HepG2 (cell line): ENCODE results near the gene AHCTF1. TPM values are rescaled to one million over a fixed set of nuclear protein-coding genes. Genes with fewer than 3 reads are reported as not detected.

Source experiments
- ATAC-seq: fragments of 200-7000 bp; cut with Tn5 transposase; 3 replicates; pipeline ENCODE4 v1.9.1; 2020; ENCODE audit warnings: mild to moderate bottlenecking, moderate library complexity
- BruUV-seq: library from RNA; stranded (reverse); fragments of 400-500 nt; replicated peaks from 2 replicates; lab custom pipeline; 2021; lab: Mats Ljungman, UMichigan
- CTCF ChIA-PET: fragments of 300-600 bp; formaldehyde crosslinking; extraction: SDS; loops from one replicate; lab custom pipeline; 2021; ENCODE audit warnings: low total read pairs, inconsistent platforms, low intra/inter-chr PET ratio; lab: Yijun Ruan, JAX
- POLR2A ChIA-PET: fragments of 350-600 bp; sonication (Branson Sonifier 250); formaldehyde crosslinking; loops from one replicate; lab custom pipeline; 2020; ENCODE audit warnings: antibody characterized with exemption, inconsistent platforms; lab: Yijun Ruan, JAX
- DNase-seq: peaks from one replicate; pipeline ENCODE4 v3.0.0-alpha.2; 2015; ENCODE audit warnings: low spot score
- FAIRE-seq: peaks from 3 replicates; lab custom pipeline; 2011; peaks lifted over from hg19 to GRCh38; lab: Jason Lieb, UNC
- H2AFZ ChIP-seq: one replicate; pipeline ENCODE4 v1.6.1; 2011; ENCODE audit warnings: low read length, inconsistent platforms
- H3K27ac ChIP-seq: fragments of 300-600 bp; 3 replicates; pipeline ENCODE4 v1.8.0; 2011; ENCODE audit warnings: mixed run types, mild to moderate bottlenecking, mixed read lengths, low read length, inconsistent platforms; ENCODE audit not compliant: insufficient read depth; ENCODE audit errors: extremely low read length
- H3K27me3 ChIP-seq, 2 experiments: fragments of 200-600 bp in 1 of 2; 2 replicates in 1 of 2; 3 replicates in 1 of 2; pipeline versions ENCODE4 v1.6.0 to v1.8.0; 2011; ENCODE audit warnings: low read length in 2 of 2, mild to moderate bottlenecking in 2 of 2, moderate library complexity in 2 of 2, inconsistent platforms in 1 of 2; ENCODE audit not compliant: insufficient read depth in 2 of 2, control insufficient read depth in 1 of 2
- H3K36me3 ChIP-seq, 2 experiments: fragments of 200-600 bp in 1 of 2; replicated peaks in 1 of 2; 2 replicates in 1 of 2; 3 replicates in 1 of 2; pipeline versions ENCODE4 v1.5.1 to v1.8.0; 2011; ENCODE audit warnings: low read length in 2 of 2, inconsistent platforms in 1 of 2; ENCODE audit not compliant: insufficient read depth in 2 of 2, control insufficient read depth in 1 of 2
- H3K4me1 ChIP-seq: 2 replicates; pipeline ENCODE4 v1.5.1; 2012; ENCODE audit warnings: low read length, inconsistent platforms; ENCODE audit not compliant: insufficient read depth
- H3K4me2 ChIP-seq: 2 replicates; pipeline ENCODE4 v1.6.0; 2011; ENCODE audit warnings: low read depth, low read length, inconsistent platforms
- H3K4me3 ChIP-seq, 3 experiments: fragments of 200-600 bp in 1 of 3; sonication (generic), shearing (Covaris generic) in 1 of 3; replicated peaks in 1 of 3; 2 replicates each; pipeline ENCODE4 v1.5.1; 2011 to 2016; ENCODE audit warnings: low read length in 3 of 3, inconsistent platforms in 2 of 3, low read depth in 2 of 3, mild to moderate bottlenecking in 2 of 3, control low read depth in 1 of 3, mixed read lengths in 1 of 3; ENCODE audit not compliant: insufficient read depth in 1 of 3
- H3K79me2 ChIP-seq: one replicate; pipeline ENCODE4 v1.6.1; 2011; ENCODE audit warnings: low read length, inconsistent platforms; ENCODE audit not compliant: insufficient read depth
- H3K9ac ChIP-seq: 2 replicates; pipeline ENCODE4 v1.6.0; 2011; ENCODE audit warnings: mild to moderate bottlenecking, low read depth, low read length, inconsistent platforms; ENCODE audit not compliant: insufficient read depth
- H3K9me3 ChIP-seq: 2 replicates; pipeline ENCODE4 v1.5.1; 2012; ENCODE audit warnings: mild to moderate bottlenecking, low read length
- H4K20me1 ChIP-seq: 2 replicates; pipeline ENCODE4 v1.6.0; 2011; ENCODE audit warnings: inconsistent platforms, mild to moderate bottlenecking, low read length, moderate library complexity; ENCODE audit not compliant: insufficient read depth
- FOXP1 ChIP-seq, 2 experiments: fragments of 450-650 bp in 1 of 2; IDR thresholded peaks; 2 replicates each; pipeline ENCODE4 v1.6.1; 2017 to 2018; ENCODE audit warnings: antibody characterized with exemption in 1 of 2
- HNRNPH1 ChIP-seq: fragments of 200-400 bp; formaldehyde crosslinking; optimal IDR thresholded peaks from 2 replicates; pipeline ENCODE3; 2017; ENCODE audit warnings: mild to moderate bottlenecking, low read depth, low read length
- U2AF1 ChIP-seq: fragments of 200-400 bp; formaldehyde crosslinking; optimal IDR thresholded peaks from 2 replicates; pipeline ENCODE3; 2017; ENCODE audit warnings: mild to moderate bottlenecking, low read depth, low read length
- ZNF7 ChIP-seq: IDR thresholded peaks from 2 replicates; pipeline ENCODE4 v1.6.1; 2016; ENCODE audit warnings: missing biosample characterization, missing genetic modification reagents
- ZNF768 ChIP-seq: sonication (generic); formaldehyde crosslinking; IDR thresholded peaks from 2 replicates; pipeline ENCODE4 v1.4.0; 2020; ENCODE audit warnings: missing genetic modification reagents
- WGBS: methylation state at CpG from one replicate; pipeline ENCODE4 v1.1.6; 2017; ENCODE audit warnings: low lambda C conversion rate; 5-methylcytosine and 5-hydroxymethylcytosine counted together
- in situ Hi-C: cut with HindIII; loops from 2 replicates; pipeline ENCODE4 v1.10.0; 2017; ENCODE audit warnings: low pct_unique_long_range_greater_than_20kb; ENCODE audit not compliant: extremely low pct_ligation_motif_present
- intact Hi-C: fragments of 100-400 bp; cut with micrococcal nuclease; formaldehyde crosslinking; loops from one replicate; pipeline ENCODE4 v1.10.0; 2022; ENCODE audit not compliant: unreplicated experiment
- polyA plus RNA-seq, 8 experiments: library from polyadenylated mRNA; depleted of rRNA in 3 of 8; stranded (reverse) in 7 of 8; unstranded in 1 of 8; fragments of >200 nt; fragmentation: Illumina TruSeq in 4 of 8; extraction: Trizol in 4 of 8; gene quantifications; 2 replicates each; pipeline versions ENCODE4 v1.2.1 to v1.2.3, GENCODE V29; 2011 to 2016; ENCODE audit warnings: low read depth in 4 of 8, missing spikeins in 1 of 8, mixed read lengths in 1 of 8; ENCODE audit not compliant: insufficient read depth in 1 of 8
- total RNA-seq, 5 experiments: library from RNA; depleted of rRNA; stranded (reverse); fragments of >200 nt; fragmentation: Illumina TruSeq; extraction: Trizol; gene quantifications; 2 replicates each; pipeline ENCODE4 v1.2.3, GENCODE V29; 2016; ENCODE audit warnings: low read depth in 1 of 5
- TF ChIP-seq, protein P1 (sequence below): sonication (generic); formaldehyde crosslinking; IDR thresholded peaks from 2 replicates; pipeline ENCODE4 v1.5.0; 2020; ENCODE audit warnings: mild to moderate bottlenecking, missing genetic modification reagents

The AHCTF1 gene
- total and polyA plus RNA-seq, 2 of the 13 experiments (the other 11 are each of a cell fraction or from before 2014, with no cell fraction given): 16.6 to 45.9 TPM

DNA sequence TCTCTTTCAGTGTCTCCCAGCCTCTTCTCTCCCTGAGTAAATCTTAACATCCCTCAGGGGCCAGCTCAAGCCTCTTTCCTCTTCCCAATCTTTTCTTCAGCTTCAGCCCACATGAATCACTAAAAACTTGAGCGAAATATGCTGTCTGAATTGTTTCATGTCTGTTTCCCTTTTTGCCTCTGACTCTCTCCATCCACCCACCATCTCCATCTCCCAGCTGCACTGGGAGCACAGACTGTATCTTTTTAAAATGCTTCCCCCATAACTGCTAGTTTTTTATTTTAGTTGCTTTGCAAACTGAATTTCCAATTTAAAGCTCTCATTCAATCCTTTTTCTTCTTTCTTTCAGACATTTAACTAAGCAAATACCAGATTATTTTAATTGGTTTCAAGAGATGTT, 3.0 kb upstream of the AHCTF1 start:
- CTCF ChIA-PET: no interaction called here
- Histone ChIP-seq H3K27me3 (no peaks in the 10 kb centered on the region; a peak in 1 of 5 replicates), H3K27ac (no peak overlapping the region), H2AFZ (no peak overlapping the region), H4K20me1 (peaks cover 5% of the 10 kb centered on the region; the same call in 1 of the 2 replicates), H3K4me2 (no peak overlapping the region), H3K36me3 (0 out of 5 replicates have a peak, but pooled peaks cover 0 to 2% of the 10 kb centered on the region in 2 experiments), H3K4me3 (no peak overlapping the region), H3K9me3 (no peaks in the 10 kb centered on the region), H3K4me1 (peaks cover 3% of the 10 kb centered on the region), H3K9ac (no peak overlapping the region), H3K79me2 (peaks cover 14% of the 10 kb centered on the region)
- no TSS peak for BruUV-seq
- DNase-seq: no peak
- no peak for ATAC-seq
- WGBS: 79% methylated on average over 1 of the region's 1 CpG
- TF ChIP-seq HNRNPH1 (no peak), U2AF1 (no peak), ZNF7 (CRISPR knock-in tag) (no peak)
- TF ChIP-seq, protein P1, sequence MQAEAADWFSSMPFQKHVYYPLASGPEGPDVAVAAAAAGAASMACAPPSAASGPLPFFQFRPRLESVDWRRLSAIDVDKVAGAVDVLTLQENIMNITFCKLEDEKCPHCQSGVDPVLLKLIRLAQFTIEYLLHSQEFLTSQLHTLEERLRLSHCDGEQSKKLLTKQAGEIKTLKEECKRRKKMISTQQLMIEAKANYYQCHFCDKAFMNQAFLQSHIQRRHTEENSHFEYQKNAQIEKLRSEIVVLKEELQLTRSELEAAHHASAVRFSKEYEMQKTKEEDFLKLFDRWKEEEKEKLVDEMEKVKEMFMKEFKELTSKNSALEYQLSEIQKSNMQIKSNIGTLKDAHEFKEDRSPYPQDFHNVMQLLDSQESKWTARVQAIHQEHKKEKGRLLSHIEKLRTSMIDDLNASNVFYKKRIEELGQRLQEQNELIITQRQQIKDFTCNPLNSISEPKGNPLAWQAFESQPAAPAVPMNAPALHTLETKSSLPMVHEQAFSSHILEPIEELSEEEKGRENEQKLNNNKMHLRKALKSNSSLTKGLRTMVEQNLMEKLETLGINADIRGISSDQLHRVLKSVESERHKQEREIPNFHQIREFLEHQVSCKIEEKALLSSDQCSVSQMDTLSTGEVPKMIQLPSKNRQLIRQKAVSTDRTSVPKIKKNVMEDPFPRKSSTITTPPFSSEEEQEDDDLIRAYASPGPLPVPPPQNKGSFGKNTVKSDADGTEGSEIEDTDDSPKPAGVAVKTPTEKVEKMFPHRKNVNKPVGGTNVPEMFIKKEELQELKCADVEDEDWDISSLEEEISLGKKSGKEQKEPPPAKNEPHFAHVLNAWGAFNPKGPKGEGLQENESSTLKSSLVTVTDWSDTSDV: no peak
- POLR2A ChIA-PET: no interaction called here
- in situ Hi-C loops: loop anchor here (10.0 kb wide), 1 partner anchor 170 kb away; the partner anchor contains the start of gene ZNF669
- intact Hi-C loops: loop anchor here (10.0 kb wide), 1 partner anchor 180 kb away; no protein-coding TSS in a partner anchor
- no peak for FAIRE-seq

GRCh38 chr1:246933893-246934292, 2.1 kb upstream of the AHCTF1 start:
- H4K20me1 ChIP-seq: peaks cover 8% of the 10 kb centered on the region
- H3K79me2 ChIP-seq: peaks cover 21% of the 10 kb centered on the region
- no peak overlapping the region for H3K4me2 ChIP-seq
- H2AFZ ChIP-seq: no peak overlapping the region
- H3K27ac ChIP-seq: no peak overlapping the region
- DNase-seq (no peak), ATAC-seq (no peak), FAIRE-seq (no peak)
- in situ Hi-C loops (loop anchor here (10.0 kb wide), 1 partner anchor 171 kb away; the partner anchor contains the start of gene ZNF669), intact Hi-C loops (loop anchor here (10.0 kb wide), 1 partner anchor 181 kb away; no protein-coding TSS in a partner anchor)
- CTCF ChIA-PET: no interaction called here
- H3K9ac ChIP-seq: no peak overlapping the region
- peaks cover 12% of the 10 kb centered on the region for H3K4me1 ChIP-seq
- POLR2A ChIA-PET: no interaction called here
- 87% methylated on average over 2 of the region's 2 CpGs for WGBS
- H3K27me3 ChIP-seq: no peaks in the 10 kb centered on the region; a peak in 1 of 5 replicates
- H3K36me3 ChIP-seq: 0 out of 5 replicates have a peak, but pooled peaks cover 0 to 1% of the 10 kb centered on the region in 2 experiments
- BruUV-seq: no TSS peak
- TF ChIP-seq FOXP1 (IDR thresholded peaks at IDR 0.05) (no peak), FOXP1 (CRISPR knock-in tag; IDR thresholded peaks at IDR 0.05) (no peak), ZNF768 (peak; percentile 57; the same call in 1 of the 2 replicates)
- TF ChIP-seq, all 625 proteins: peak for 1
- Histone ChIP-seq H3K9me3 (no peaks in the 10 kb centered on the region), H3K4me3 (no peak overlapping the region)
